WTC11 (cell line): ENCODE results near the gene LEMD3.

Experiments
- CTCF ChIP-seq: fragments of 200-600 bp; IDR thresholded peaks from 2 replicates; pipeline ENCODE4 v1.8.0; 2022; ENCODE audit warnings: antibody characterized with exemption
- IRF1 ChIP-seq: sonication (generic); formaldehyde crosslinking; IDR thresholded peaks from 2 replicates; pipeline ENCODE4 v1.8.0; 2023; ENCODE audit warnings: missing genetic modification reagents
- NR1H2 ChIP-seq: sonication (generic); formaldehyde crosslinking; IDR thresholded peaks from 2 replicates; pipeline ENCODE4 v1.9.0; 2021; ENCODE audit warnings: mild to moderate bottlenecking, moderate library complexity, missing genetic modification reagents
- NR2C2 ChIP-seq: sonication (generic); formaldehyde crosslinking; IDR thresholded peaks from 2 replicates; pipeline ENCODE4 v1.8.0; 2022; ENCODE audit warnings: mild to moderate bottlenecking, missing genetic modification reagents
- TP53 ChIP-seq: sonication (generic); formaldehyde crosslinking; IDR thresholded peaks from 2 replicates; pipeline ENCODE4 v1.8.1; 2023; ENCODE audit warnings: mild to moderate bottlenecking, missing genetic modification reagents
- USF1 ChIP-seq: sonication (generic); formaldehyde crosslinking; IDR thresholded peaks from 2 replicates; pipeline ENCODE4 v1.8.0; 2022; ENCODE audit warnings: mild to moderate bottlenecking, missing genetic modification reagents

- no peak for TF ChIP-seq CTCF
- TF ChIP-seq IRF1: no peak
- TF ChIP-seq TP53: no peak
- TF ChIP-seq NR2C2 (CRISPR knock-in tag): no peak
- no peak for TF ChIP-seq NR1H2 (CRISPR knock-in tag)
- TF ChIP-seq USF1 (CRISPR knock-in tag): no peak
Measured at GRCh38 chr12:65277994-65278575, 108.7 kb downstream of the LEMD3 start.
